GM11168 (cell line): ENCODE results near the gene TOR4A.

Experiments
- in situ Hi-C: fragments of 300-500 bp; cut with MboI; formaldehyde crosslinking; loops from one replicate; pipeline ENCODE4 v1.12.0; 2022; ENCODE audit warnings: low sequenced_read_pairs; ENCODE audit not compliant: unreplicated experiment

TOR4A gene

GRCh38 chr9:137303151-137303892 is 25.8 kb downstream of the TOR4A start:
- in situ Hi-C loops = no loop called here

GRCh38 chr9:137303893-137304382 is 26.4 kb downstream of the TOR4A start:
- in situ Hi-C loops = no loop called here

- in situ Hi-C loops = no loop called here
These were observed 27.0 kb downstream of the TOR4A start for GRCh38 chr9:137304383-137305059.

GRCh38 chr9:137305060-137305797 is 27.7 kb downstream of the TOR4A start:
- in situ Hi-C loops = no loop called here

GRCh38 chr9:137305798-137306065 is 28.2 kb downstream of the TOR4A start:
- in situ Hi-C loops = no loop called here

GRCh38 chr9:137306066-137306849 is 28.7 kb downstream of the TOR4A start:
- in situ Hi-C loops = no loop called here

GRCh38 chr9:137306850-137307254 is 29.3 kb downstream of the TOR4A start:
- in situ Hi-C loops = no loop called here

- in situ Hi-C loops = no loop called here
These were observed 29.9 kb downstream of the TOR4A start for GRCh38 chr9:137307255-137308056.

GRCh38 chr9:137308057-137308619 is 30.6 kb downstream of the TOR4A start:
- in situ Hi-C loops = no loop called here

- in situ Hi-C loops = no loop called here
These were observed 32.1 kb downstream of the TOR4A start for GRCh38 chr9:137309368-137310188.

- in situ Hi-C loops = no loop called here
These were observed 32.9 kb downstream of the TOR4A start for GRCh38 chr9:137310189-137311052.

GRCh38 chr9:137311171-137311985 is 33.9 kb downstream of the TOR4A start:
- in situ Hi-C loops = no loop called here

- in situ Hi-C loops = no loop called here
These were observed 34.7 kb downstream of the TOR4A start for GRCh38 chr9:137311986-137312851.

GRCh38 chr9:137312852-137313325 is 35.4 kb downstream of the TOR4A start:
- in situ Hi-C loops = no loop called here

- in situ Hi-C loops = no loop called here
These were observed 35.9 kb downstream of the TOR4A start for GRCh38 chr9:137313326-137313936.
